HepG2 (cell line): ENCODE data around the gene APIP. TPM values are rescaled to one million over a fixed set of nuclear protein-coding genes. Genes with fewer than 3 reads are reported as not detected.

Experiments used
- ATAC-seq: fragments of 200-7000 bp; cut with Tn5 transposase; 3 replicates; pipeline ENCODE4 v1.9.1; 2020; ENCODE audit warnings: mild to moderate bottlenecking, moderate library complexity
- BruUV-seq: library from RNA; stranded (reverse); fragments of 400-500 nt; replicated peaks from 2 replicates; lab custom pipeline; 2021; lab: Mats Ljungman, UMichigan
- CTCF ChIA-PET: fragments of 300-600 bp; formaldehyde crosslinking; extraction: SDS; loops from one replicate; lab custom pipeline; 2021; ENCODE audit warnings: low total read pairs, inconsistent platforms, low intra/inter-chr PET ratio; lab: Yijun Ruan, JAX
- POLR2A ChIA-PET: fragments of 350-600 bp; sonication (Branson Sonifier 250); formaldehyde crosslinking; loops from one replicate; lab custom pipeline; 2020; ENCODE audit warnings: antibody characterized with exemption, inconsistent platforms; lab: Yijun Ruan, JAX
- DNase-seq: peaks from one replicate; pipeline ENCODE4 v3.0.0-alpha.2; 2015; ENCODE audit warnings: low spot score
- FAIRE-seq: peaks from 3 replicates; lab custom pipeline; 2011; peaks lifted over from hg19 to GRCh38; lab: Jason Lieb, UNC
- H2AFZ ChIP-seq: one replicate; pipeline ENCODE4 v1.6.1; 2011; ENCODE audit warnings: low read length, inconsistent platforms
- H3K27ac ChIP-seq: fragments of 300-600 bp; 3 replicates; pipeline ENCODE4 v1.8.0; 2011; ENCODE audit warnings: mixed run types, mild to moderate bottlenecking, mixed read lengths, low read length, inconsistent platforms; ENCODE audit not compliant: insufficient read depth; ENCODE audit errors: extremely low read length
- H3K27me3 ChIP-seq, 2 experiments: fragments of 200-600 bp in 1 of 2; 2 replicates in 1 of 2; 3 replicates in 1 of 2; pipeline versions ENCODE4 v1.6.0 to v1.8.0; 2011; ENCODE audit warnings: low read length in 2 of 2, mild to moderate bottlenecking in 2 of 2, moderate library complexity in 2 of 2, inconsistent platforms in 1 of 2; ENCODE audit not compliant: insufficient read depth in 2 of 2, control insufficient read depth in 1 of 2
- H3K36me3 ChIP-seq, 2 experiments: fragments of 200-600 bp in 1 of 2; replicated peaks in 1 of 2; 2 replicates in 1 of 2; 3 replicates in 1 of 2; pipeline versions ENCODE4 v1.5.1 to v1.8.0; 2011; ENCODE audit warnings: low read length in 2 of 2, inconsistent platforms in 1 of 2; ENCODE audit not compliant: insufficient read depth in 2 of 2, control insufficient read depth in 1 of 2
- H3K4me1 ChIP-seq: 2 replicates; pipeline ENCODE4 v1.5.1; 2012; ENCODE audit warnings: low read length, inconsistent platforms; ENCODE audit not compliant: insufficient read depth
- H3K4me2 ChIP-seq: 2 replicates; pipeline ENCODE4 v1.6.0; 2011; ENCODE audit warnings: low read depth, low read length, inconsistent platforms
- H3K4me3 ChIP-seq, 3 experiments: fragments of 200-600 bp in 1 of 3; sonication (generic), shearing (Covaris generic) in 1 of 3; replicated peaks in 1 of 3; 2 replicates each; pipeline ENCODE4 v1.5.1; 2011 to 2016; ENCODE audit warnings: low read length in 3 of 3, inconsistent platforms in 2 of 3, low read depth in 2 of 3, mild to moderate bottlenecking in 2 of 3, control low read depth in 1 of 3, mixed read lengths in 1 of 3; ENCODE audit not compliant: insufficient read depth in 1 of 3
- H3K79me2 ChIP-seq: one replicate; pipeline ENCODE4 v1.6.1; 2011; ENCODE audit warnings: low read length, inconsistent platforms; ENCODE audit not compliant: insufficient read depth
- H3K9ac ChIP-seq: 2 replicates; pipeline ENCODE4 v1.6.0; 2011; ENCODE audit warnings: mild to moderate bottlenecking, low read depth, low read length, inconsistent platforms; ENCODE audit not compliant: insufficient read depth
- H3K9me3 ChIP-seq: 2 replicates; pipeline ENCODE4 v1.5.1; 2012; ENCODE audit warnings: mild to moderate bottlenecking, low read length
- H4K20me1 ChIP-seq: 2 replicates; pipeline ENCODE4 v1.6.0; 2011; ENCODE audit warnings: inconsistent platforms, mild to moderate bottlenecking, low read length, moderate library complexity; ENCODE audit not compliant: insufficient read depth
- ELF1 ChIP-seq: sonication (generic); formaldehyde crosslinking; IDR thresholded peaks from 2 replicates; pipeline ENCODE4 v1.4.0; 2020; ENCODE audit warnings: missing genetic modification reagents
- ETV6 ChIP-seq: sonication (generic); formaldehyde crosslinking; conservative IDR thresholded peaks from 2 replicates; pipeline ENCODE4 v1.4.0; 2020; ENCODE audit warnings: missing genetic modification reagents
- KLF12 ChIP-seq: sonication (generic); formaldehyde crosslinking; IDR thresholded peaks from 2 replicates; pipeline ENCODE4 v1.4.0; 2020; ENCODE audit warnings: missing genetic modification reagents, borderline replicate concordance
- MAFF ChIP-seq: IDR thresholded peaks from 2 replicates; pipeline ENCODE4 v1.6.1; 2011; ENCODE audit warnings: low read depth, low read length, improper control_type of control experiment
- RBFOX2 ChIP-seq: fragments of 200-400 bp; formaldehyde crosslinking; IDR thresholded peaks from 2 replicates; pipeline ENCODE4 v1.6.1; 2017; ENCODE audit warnings: low read depth, mild to moderate bottlenecking, low read length
- RFX5 ChIP-seq: IDR thresholded peaks from 2 replicates; pipeline ENCODE4 v1.6.1; 2011; ENCODE audit warnings: low read depth, low read length, improper control_type of control experiment
- SPEN ChIP-seq: sonication (generic); formaldehyde crosslinking; IDR thresholded peaks from 2 replicates; pipeline ENCODE4 v1.5.1; 2020; ENCODE audit warnings: low read depth, mild to moderate bottlenecking, missing genetic modification reagents
- TEF ChIP-seq: sonication (generic); formaldehyde crosslinking; IDR thresholded peaks from 2 replicates; pipeline ENCODE4 v1.5.0; 2020; ENCODE audit warnings: missing genetic modification reagents
- U2AF1 ChIP-seq: fragments of 200-400 bp; formaldehyde crosslinking; optimal IDR thresholded peaks from 2 replicates; pipeline ENCODE3; 2017; ENCODE audit warnings: mild to moderate bottlenecking, low read depth, low read length
- XRCC5 ChIP-seq: fragments of 200-400 bp; formaldehyde crosslinking; optimal IDR thresholded peaks from 2 replicates; pipeline ENCODE3; 2017; ENCODE audit warnings: mild to moderate bottlenecking, low read length
- ZBTB26 ChIP-seq: IDR thresholded peaks from 2 replicates; pipeline ENCODE4 v1.6.1; 2016; ENCODE audit warnings: missing compliant biosample characterization, missing genetic modification reagents, borderline replicate concordance
- ZBTB46 ChIP-seq: sonication (generic); formaldehyde crosslinking; IDR thresholded peaks from 2 replicates; pipeline ENCODE4 v1.4.0; 2020; ENCODE audit warnings: mild to moderate bottlenecking, missing genetic modification reagents, borderline replicate concordance
- ZFP37 ChIP-seq: sonication (generic); formaldehyde crosslinking; IDR thresholded peaks from 2 replicates; pipeline ENCODE4 v1.4.0; 2020; ENCODE audit warnings: missing genetic modification reagents, borderline replicate concordance
- ZKSCAN8 ChIP-seq: IDR thresholded peaks from 2 replicates; pipeline ENCODE4 v1.6.1; 2016; ENCODE audit warnings: borderline replicate concordance, missing genetic modification reagents, missing compliant biosample characterization
- ZNF256 ChIP-seq: sonication (generic); formaldehyde crosslinking; conservative IDR thresholded peaks from 2 replicates; pipeline ENCODE4 v1.4.0; 2020; ENCODE audit warnings: missing genetic modification reagents
- ZNF431 ChIP-seq: sonication (generic); formaldehyde crosslinking; IDR thresholded peaks from 2 replicates; pipeline ENCODE4 v1.9.0; 2022; ENCODE audit warnings: missing genetic modification reagents, low read depth, mild to moderate bottlenecking, borderline replicate concordance
- ZNF75D ChIP-seq: sonication (generic); formaldehyde crosslinking; IDR thresholded peaks from 2 replicates; pipeline ENCODE4 v1.8.1; 2023; ENCODE audit warnings: missing genetic modification reagents, mild to moderate bottlenecking, borderline replicate concordance
- ZNF792 ChIP-seq: IDR thresholded peaks from 2 replicates; pipeline ENCODE4 v1.6.1; 2016
- WGBS: methylation state at CpG from one replicate; pipeline ENCODE4 v1.1.6; 2017; ENCODE audit warnings: low lambda C conversion rate; 5-methylcytosine and 5-hydroxymethylcytosine counted together
- in situ Hi-C: cut with HindIII; loops from 2 replicates; pipeline ENCODE4 v1.10.0; 2017; ENCODE audit warnings: low pct_unique_long_range_greater_than_20kb; ENCODE audit not compliant: extremely low pct_ligation_motif_present
- intact Hi-C: fragments of 100-400 bp; cut with micrococcal nuclease; formaldehyde crosslinking; loops from one replicate; pipeline ENCODE4 v1.10.0; 2022; ENCODE audit not compliant: unreplicated experiment
- polyA plus RNA-seq, 8 experiments: library from polyadenylated mRNA; depleted of rRNA in 3 of 8; stranded (reverse) in 7 of 8; unstranded in 1 of 8; fragments of >200 nt; fragmentation: Illumina TruSeq in 4 of 8; extraction: Trizol in 4 of 8; gene quantifications; 2 replicates each; pipeline versions ENCODE4 v1.2.1 to v1.2.3, GENCODE V29; 2011 to 2016; ENCODE audit warnings: low read depth in 4 of 8, missing spikeins in 1 of 8, mixed read lengths in 1 of 8; ENCODE audit not compliant: insufficient read depth in 1 of 8
- total RNA-seq, 5 experiments: library from RNA; depleted of rRNA; stranded (reverse); fragments of >200 nt; fragmentation: Illumina TruSeq; extraction: Trizol; gene quantifications; 2 replicates each; pipeline ENCODE4 v1.2.3, GENCODE V29; 2016; ENCODE audit warnings: low read depth in 1 of 5

The APIP gene
- total and polyA plus RNA-seq, 2 of the 13 experiments (the other 11 are each of a cell fraction or from before 2014, with no cell fraction given), result 16.9 to 31.0 TPM

GRCh38 chr11:34953955-34954354 lies 37.8 kb upstream of the APIP start:
- Histone ChIP-seq H3K9me3 (no peaks in the 10 kb centered on the region), H3K27ac (no peak overlapping the region), H3K4me2 (no peak overlapping the region), H3K27me3 (no peaks in the 10 kb centered on the region), H3K4me1 (no peaks in the 10 kb centered on the region), H3K79me2 (peaks cover 3% of the 10 kb centered on the region), H2AFZ (no peak overlapping the region), H4K20me1 (peaks cover 2% of the 10 kb centered on the region; the same call in 1 of the 2 replicates), H3K36me3 (peaks cover 3 to 30% of the 10 kb centered on the region in 2 experiments; a peak in 4 of 5 replicates), H3K9ac (no peak overlapping the region), H3K4me3 (no peak overlapping the region)
- TF ChIP-seq ZBTB46 (CRISPR knock-in tag), result no peak
- TF ChIP-seq ZFP37, result no peak
- TF ChIP-seq RBFOX2, result no peak
- TF ChIP-seq MAFF, result no peak
- TF ChIP-seq RFX5, result peak; percentile 59; the same call in 1 of the 2 replicates
- TF ChIP-seq ZNF75D (CRISPR knock-in tag), result no peak
- DNase-seq (no peak), ATAC-seq (no peak), FAIRE-seq (no peak)
- intact Hi-C loops, result no loop called here
- ChIA-PET CTCF (no interaction called here), POLR2A (no interaction called here)
- BruUV-seq, result no TSS peak
- in situ Hi-C loops, result no loop called here
- 100% methylated on average over 1 of the region's 1 CpG for WGBS

GRCh38 chr11:34948696-34949095 lies 32.5 kb upstream of the APIP start:
- intact Hi-C loops, result no loop called here
- no TSS peak for BruUV-seq
- in situ Hi-C loops, result no loop called here
- TF ChIP-seq ZKSCAN8 (CRISPR knock-in tag), result no peak
- no peak for TF ChIP-seq U2AF1
- TF ChIP-seq XRCC5, result no peak
- no peak for TF ChIP-seq KLF12 (CRISPR knock-in tag)
- no peak for TF ChIP-seq ZNF792
- no peak for TF ChIP-seq ELF1
- TF ChIP-seq SPEN (CRISPR knock-in tag), result no peak
- TF ChIP-seq ZNF431 (CRISPR knock-in tag), result no peak
- no peak for TF ChIP-seq ZBTB26 (CRISPR knock-in tag)
- no peak for TF ChIP-seq TEF
- no peak for TF ChIP-seq ETV6
- TF ChIP-seq ZNF256 (CRISPR knock-in tag), result no peak

More at GRCh38 chr11:34948696-34949095, 32.5 kb upstream of the APIP start:
- ATAC-seq (no peak), DNase-seq (no peak), FAIRE-seq (no peak)
- H3K36me3 ChIP-seq, result peaks cover 2 to 30% of the 10 kb centered on the region in 2 experiments; a peak in 2 of 5 replicates
- H3K79me2 ChIP-seq, result peaks cover 20% of the 10 kb centered on the region
- no peaks in the 10 kb centered on the region for H3K4me1 ChIP-seq
- no peak overlapping the region for H3K27ac ChIP-seq
- H3K9me3 ChIP-seq, result no peaks in the 10 kb centered on the region
- no peak overlapping the region for H3K4me3 ChIP-seq
- H3K9ac ChIP-seq, result no peak overlapping the region
- no peak overlapping the region for H2AFZ ChIP-seq
- H3K4me2 ChIP-seq, result no peak overlapping the region
- H3K27me3 ChIP-seq, result no peaks in the 10 kb centered on the region
- POLR2A ChIA-PET, result interaction anchor here (1.5 kb wide), 1 partner anchor 19 kb away, joined by 3 read pairs; no protein-coding TSS in a partner anchor
- H4K20me1 ChIP-seq, result peaks cover 5% of the 10 kb centered on the region; the same call in 1 of the 2 replicates
- CTCF ChIA-PET, result no interaction called here
